Erythroblast (primary cell): ENCODE measurements around the gene CALML5.

ENCODE experiments used
- GATA1 ChIP-seq: IDR thresholded peaks from 2 replicates; pipeline ENCODE4 v1.6.1; 2011; ENCODE audit warnings: low read depth, mild to moderate bottlenecking, control low read depth, low read length, moderate library complexity
- POLR2A ChIP-seq: IDR thresholded peaks from 2 replicates; pipeline ENCODE4 v1.6.1; 2011; ENCODE audit warnings: mild to moderate bottlenecking, low read length

- TF ChIP-seq POLR2A (no peak), GATA1 (no peak)
These were observed 32.2 kb downstream of the CALML5 start for GRCh38 chr10:5467207-5467535.
